ENCODE data around the gene KCNN1. TPM values are rescaled to one million over a fixed set of nuclear protein-coding genes. Genes with fewer than 3 reads are reported as not detected.
A peak's percentile ranks its signal among the peaks of the same experiment; 100 is the strongest.

Gene KCNN1
- total and polyA plus RNA-seq, 9 of the 15 experiments (the other 6 are each of a cell fraction or from before 2014, with no cell fraction given) = 0.01 to 6.2 (median 0.72) TPM

- TF ChIP-seq, protein P1, sequence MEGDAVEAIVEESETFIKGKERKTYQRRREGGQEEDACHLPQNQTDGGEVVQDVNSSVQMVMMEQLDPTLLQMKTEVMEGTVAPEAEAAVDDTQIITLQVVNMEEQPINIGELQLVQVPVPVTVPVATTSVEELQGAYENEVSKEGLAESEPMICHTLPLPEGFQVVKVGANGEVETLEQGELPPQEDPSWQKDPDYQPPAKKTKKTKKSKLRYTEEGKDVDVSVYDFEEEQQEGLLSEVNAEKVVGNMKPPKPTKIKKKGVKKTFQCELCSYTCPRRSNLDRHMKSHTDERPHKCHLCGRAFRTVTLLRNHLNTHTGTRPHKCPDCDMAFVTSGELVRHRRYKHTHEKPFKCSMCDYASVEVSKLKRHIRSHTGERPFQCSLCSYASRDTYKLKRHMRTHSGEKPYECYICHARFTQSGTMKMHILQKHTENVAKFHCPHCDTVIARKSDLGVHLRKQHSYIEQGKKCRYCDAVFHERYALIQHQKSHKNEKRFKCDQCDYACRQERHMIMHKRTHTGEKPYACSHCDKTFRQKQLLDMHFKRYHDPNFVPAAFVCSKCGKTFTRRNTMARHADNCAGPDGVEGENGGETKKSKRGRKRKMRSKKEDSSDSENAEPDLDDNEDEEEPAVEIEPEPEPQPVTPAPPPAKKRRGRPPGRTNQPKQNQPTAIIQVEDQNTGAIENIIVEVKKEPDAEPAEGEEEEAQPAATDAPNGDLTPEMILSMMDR (IDR thresholded peaks at IDR 0.05 in 2 of 3, conservative IDR thresholded peaks at IDR 0.05 in 1 of 3; ENCODE audit: insufficient read depth in 2 of 3, low read depth in 1 of 3, low read length in 3 of 3) = no peak
- 0 out of 2 replicates have a peak, but pooled peaks have one; percentile 32 for TF ChIP-seq ZNF408 (CRISPR knock-in tag; IDR thresholded peaks at IDR 0.05; ENCODE audit: low read depth)
- no peak for TF ChIP-seq TEAD1 (CRISPR knock-in tag; IDR thresholded peaks at IDR 0.05)
- TF ChIP-seq ZBTB7A (IDR thresholded peaks at IDR 0.05; ENCODE audit: borderline replicate concordance, control insufficient read depth, low read depth, low read length) = peak; percentile 22; the same call in 1 of the 2 replicates
- TF ChIP-seq TAF1 (IDR thresholded peaks at IDR 0.05; ENCODE audit: control insufficient read depth, extremely low read depth, insufficient read depth, low read length, severe bottlenecking) = peak; percentile 44
- TF ChIP-seq, protein P2, sequence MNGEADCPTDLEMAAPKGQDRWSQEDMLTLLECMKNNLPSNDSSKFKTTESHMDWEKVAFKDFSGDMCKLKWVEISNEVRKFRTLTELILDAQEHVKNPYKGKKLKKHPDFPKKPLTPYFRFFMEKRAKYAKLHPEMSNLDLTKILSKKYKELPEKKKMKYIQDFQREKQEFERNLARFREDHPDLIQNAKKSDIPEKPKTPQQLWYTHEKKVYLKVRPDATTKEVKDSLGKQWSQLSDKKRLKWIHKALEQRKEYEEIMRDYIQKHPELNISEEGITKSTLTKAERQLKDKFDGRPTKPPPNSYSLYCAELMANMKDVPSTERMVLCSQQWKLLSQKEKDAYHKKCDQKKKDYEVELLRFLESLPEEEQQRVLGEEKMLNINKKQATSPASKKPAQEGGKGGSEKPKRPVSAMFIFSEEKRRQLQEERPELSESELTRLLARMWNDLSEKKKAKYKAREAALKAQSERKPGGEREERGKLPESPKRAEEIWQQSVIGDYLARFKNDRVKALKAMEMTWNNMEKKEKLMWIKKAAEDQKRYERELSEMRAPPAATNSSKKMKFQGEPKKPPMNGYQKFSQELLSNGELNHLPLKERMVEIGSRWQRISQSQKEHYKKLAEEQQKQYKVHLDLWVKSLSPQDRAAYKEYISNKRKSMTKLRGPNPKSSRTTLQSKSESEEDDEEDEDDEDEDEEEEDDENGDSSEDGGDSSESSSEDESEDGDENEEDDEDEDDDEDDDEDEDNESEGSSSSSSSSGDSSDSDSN (IDR thresholded peaks at IDR 0.05; ENCODE audit: borderline replicate concordance in 1 of 2, low read depth in 2 of 2, low read length in 2 of 2) = 0 out of 4 replicates have a peak, but pooled peaks of 1 of the 2 experiments have one; percentile 15
- peak; percentile 7 for TF ChIP-seq ZFP36 (IDR thresholded peaks at IDR 0.05; ENCODE audit: low read depth, low read length, partially characterized antibody)
- TF ChIP-seq MYC (IDR thresholded peaks at IDR 0.05; ENCODE audit: low read depth, low read length) = peak; percentile 52; the same call in 1 of the 2 replicates
- TF ChIP-seq MYC (CRISPR knock-in tag; IDR thresholded peaks at IDR 0.05; ENCODE audit: borderline replicate concordance, low read depth) = no peak
- TF ChIP-seq YY1 (IDR thresholded peaks at IDR 0.05; ENCODE audit: borderline replicate concordance in 1 of 3, control insufficient read depth in 1 of 3, extremely low read depth in 1 of 3, insufficient read depth in 3 of 3, insufficient read length in 1 of 3, insufficient replicate concordance in 2 of 3, low read depth in 1 of 3, low read length in 2 of 3) = peak; percentile 58 to 91 (median 86)
- no peak for TF ChIP-seq STAG1 (CRISPR knock-in tag; IDR thresholded peaks at IDR 0.05; ENCODE audit: borderline replicate concordance)
- no peak for TF ChIP-seq ZFX (CRISPR knock-in tag; IDR thresholded peaks at IDR 0.05)
- TF ChIP-seq TBP (optimal IDR thresholded peaks at IDR 0.05; ENCODE audit: low read depth, low read length) = peak; percentile 65
- no peak for TF ChIP-seq HSF4 (CRISPR knock-in tag; IDR thresholded peaks at IDR 0.05; ENCODE audit: borderline replicate concordance)
- TF ChIP-seq ZNF431 (CRISPR knock-in tag; IDR thresholded peaks at IDR 0.05) = 0 out of 2 replicates have a peak, but pooled peaks have one; percentile 47
- TF ChIP-seq ZFP1 (CRISPR knock-in tag; IDR thresholded peaks at IDR 0.05) = no peak
- 0 out of 2 replicates have a peak, but pooled peaks have one; percentile 52 for TF ChIP-seq E2F3 (CRISPR knock-in tag; IDR thresholded peaks at IDR 0.05)
- 0 out of 4 replicates have a peak, but pooled peaks of 1 of the 2 experiments have one; percentile 23 for TF ChIP-seq HDAC1 (IDR thresholded peaks at IDR 0.05)
- TF ChIP-seq, protein P3, sequence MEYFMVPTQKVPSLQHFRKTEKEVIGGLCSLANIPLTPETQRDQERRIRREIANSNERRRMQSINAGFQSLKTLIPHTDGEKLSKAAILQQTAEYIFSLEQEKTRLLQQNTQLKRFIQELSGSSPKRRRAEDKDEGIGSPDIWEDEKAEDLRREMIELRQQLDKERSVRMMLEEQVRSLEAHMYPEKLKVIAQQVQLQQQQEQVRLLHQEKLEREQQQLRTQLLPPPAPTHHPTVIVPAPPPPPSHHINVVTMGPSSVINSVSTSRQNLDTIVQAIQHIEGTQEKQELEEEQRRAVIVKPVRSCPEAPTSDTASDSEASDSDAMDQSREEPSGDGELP (CRISPR knock-in tag; IDR thresholded peaks at IDR 0.05; ENCODE audit: borderline replicate concordance) = peak; percentile 80; the same call in 1 of the 2 replicates
Observed at GRCh38 chr19:17943274-17944221, 23.4 kb upstream of the KCNN1 start (continued).

Data from K562 (cell line).